ENCODE measurements around the gene GADD45GIP1. TPM values are rescaled to one million over a fixed set of nuclear protein-coding genes. Genes with fewer than 3 reads are reported as not detected.
A peak's percentile ranks its signal among the peaks of the same experiment; 100 is the strongest.
"Not testable (repeated sequence)": the region's sequence is repeated elsewhere in the genome, so short reads cannot be mapped to it uniquely, and the experiment has no call there.

The GADD45GIP1 gene
- total and polyA plus RNA-seq, 10 of the 15 experiments (the other 5 are each of a cell fraction or from before 2014, with no cell fraction given) = 5.1 to 136 (median 30.1) TPM

GRCh38 chr19:12952488-12953137, 4.4 kb downstream of the GADD45GIP1 start:
- no peak overlapping the region for H3K27ac ChIP-seq (ENCODE audit: control insufficient read depth, insufficient read depth)
- no peak overlapping the region for H2AFZ ChIP-seq (ENCODE audit: control insufficient read depth, low read depth, low read length)
- H3K4me1 ChIP-seq (ENCODE audit: control insufficient read depth, insufficient read depth, low read length) = peaks cover 12% of the 10 kb centered on the region
- H3K4me3 ChIP-seq = no peak overlapping the region
- no peaks in the 10 kb centered on the region for H3K27me3 ChIP-seq (replicated peaks in 1 of 2; ENCODE audit: control insufficient read depth in 2 of 2, insufficient read depth in 2 of 2, low read length in 1 of 2)
- in situ Hi-C loops (cut with MboI) = no loop called here
- H3K79me2 ChIP-seq (ENCODE audit: control insufficient read depth, insufficient read depth, low read length) = peaks cover 36% of the 10 kb centered on the region
- peaks cover 20 to 31% of the 10 kb centered on the region in 2 experiments for H3K36me3 ChIP-seq (ENCODE audit: control insufficient read depth in 2 of 2, insufficient read depth in 2 of 2, low read length in 1 of 2)
- ChIA-PET SMC1A (ENCODE audit: uncharacterized antibody, unreplicated experiment) (interaction anchor here (2.5 kb wide), 1 partner anchor 15 kb away, joined by 9 read pairs; the partner anchor contains the start of gene CALR), POLR2A (interaction anchor here (2.4 kb wide), 1 partner anchor 15 kb away, joined by 11 read pairs; the partner anchor contains the start of gene CALR), CTCF (interaction anchor here (0.6 to 4.6 kb wide), 4 partner anchors 13 to 192 kb away, joined by 3 to 40 read pairs (median 4); partner anchors contain the start of gene DNASE2), RAD21 (ENCODE audit: unreplicated experiment) (no interaction called here)
- TF ChIP-seq SRF (IDR thresholded peaks at IDR 0.05; ENCODE audit: low read depth in 2 of 2, low read length in 2 of 2) = no peak
- H4K20me1 ChIP-seq (ENCODE audit: control insufficient read depth, insufficient read depth) = no peaks in the 10 kb centered on the region
- ATAC-seq = no peak
- no TSS peak for BruUV-seq (replicated peaks)
- no peak for FAIRE-seq
- intact Hi-C loops (cut with micrococcal nuclease; ENCODE audit: unreplicated experiment) = no loop called here
- no peak overlapping the region for H3K9ac ChIP-seq (ENCODE audit: control insufficient read depth, insufficient read depth, low read length)
- no peak overlapping the region for H3K4me2 ChIP-seq (ENCODE audit: control insufficient read depth, insufficient read depth)
- WGBS (ENCODE audit: insufficient coverage, insufficient replicate concordance, low lambda C conversion rate, missing lambda C conversion rate) = 76% methylated on average over 12 of the region's 12 CpGs
- DNase-seq (ENCODE audit: low read depth, low spot score) = no peak
- no peaks in the 10 kb centered on the region for H3K9me3 ChIP-seq (replicated peaks; ENCODE audit: control insufficient read depth, insufficient read depth, low read length)

- peak in 1 of 2 experiments; percentile 22; a peak in 1 of 4 replicates for TF ChIP-seq BHLHE40 (IDR thresholded peaks at IDR 0.05; ENCODE audit: borderline replicate concordance in 1 of 2, low read depth in 2 of 2, low read length in 1 of 2)
- DNase-seq (ENCODE audit: low read depth, low spot score); H3K4me2 ChIP-seq (ENCODE audit: control insufficient read depth, insufficient read depth); SMC1A ChIA-PET (ENCODE audit: uncharacterized antibody, unreplicated experiment); H3K27me3 ChIP-seq (replicated peaks in 1 of 2; ENCODE audit: control insufficient read depth in 2 of 2, insufficient read depth in 2 of 2, low read length in 1 of 2); H3K4me3 ChIP-seq; H2AFZ ChIP-seq (ENCODE audit: control insufficient read depth, low read depth, low read length); RAD21 ChIA-PET (ENCODE audit: unreplicated experiment); BruUV-seq (replicated peaks); H3K9ac ChIP-seq (ENCODE audit: control insufficient read depth, insufficient read depth, low read length); H3K27ac ChIP-seq (ENCODE audit: control insufficient read depth, insufficient read depth); ATAC-seq; H4K20me1 ChIP-seq (ENCODE audit: control insufficient read depth, insufficient read depth); intact Hi-C loops (cut with micrococcal nuclease; ENCODE audit: unreplicated experiment); FAIRE-seq; H3K9me3 ChIP-seq (replicated peaks; ENCODE audit: control insufficient read depth, insufficient read depth, low read length); POLR2A ChIA-PET; in situ Hi-C loops (cut with MboI): not testable (repeated sequence)
- CTCF ChIA-PET = interaction anchor here (0.6 to 0.7 kb wide), 2 partner anchors 14 to 192 kb away, joined by 3 to 4 read pairs; no protein-coding TSS in a partner anchor
- WGBS (ENCODE audit: insufficient coverage, insufficient replicate concordance, low lambda C conversion rate, missing lambda C conversion rate) = 72% methylated on average over 6 of the region's 6 CpGs
- H3K79me2 ChIP-seq (ENCODE audit: control insufficient read depth, insufficient read depth, low read length) = peaks cover 37% of the 10 kb centered on the region
- peaks cover 23 to 31% of the 10 kb centered on the region in 2 experiments for H3K36me3 ChIP-seq (ENCODE audit: control insufficient read depth in 2 of 2, insufficient read depth in 2 of 2, low read length in 1 of 2)
- peaks cover 15% of the 10 kb centered on the region for H3K4me1 ChIP-seq (ENCODE audit: control insufficient read depth, insufficient read depth, low read length)
Measured at GRCh38 chr19:12952050-12952449, 5.0 kb downstream of the GADD45GIP1 start.
